HEK293 (cell line): ENCODE data around the gene FUOM.

Experiments
- CTCF ChIA-PET: fragments of 350-600 bp; formaldehyde crosslinking; extraction: SDS; loops from one replicate; lab custom pipeline; 2021; ENCODE audit warnings: antibody characterized with exemption; lab: Yijun Ruan, JAX
- POLR2A ChIA-PET: fragments of 300-600 bp; formaldehyde crosslinking; extraction: SDS; loops from one replicate; lab custom pipeline; 2020; ENCODE audit warnings: antibody characterized with exemption, inconsistent platforms; lab: Yijun Ruan, JAX
- H3K27ac ChIP-seq: fragments of 200-500 bp; sonication (Bioruptor generic); 2 replicates; pipeline ENCODE4 v1.5.1; 2014; ENCODE audit warnings: low read depth, low read length, control low read depth, inconsistent platforms; ENCODE audit errors: extremely low read depth
- H3K36me3 ChIP-seq, 2 experiments: fragments of 200-500 bp in 1 of 2; sonication (Bioruptor generic) in 1 of 2; 1 replicate in 1 of 2; 2 replicates in 1 of 2; pipeline ENCODE4 v1.5.1; 2014 to 2017; ENCODE audit warnings: inconsistent platforms in 2 of 2, low read length in 2 of 2; ENCODE audit not compliant: control insufficient read depth in 2 of 2, insufficient read depth in 1 of 2
- H3K4me1 ChIP-seq: fragments of 200-500 bp; sonication (Bioruptor generic); 2 replicates; pipeline ENCODE4 v1.5.1; 2014; ENCODE audit warnings: mild to moderate bottlenecking, low read length, inconsistent platforms; ENCODE audit not compliant: control insufficient read depth, insufficient read depth
- H3K4me3 ChIP-seq: 2 replicates; pipeline ENCODE4 v1.5.1; 2011; ENCODE audit warnings: low read depth, mild to moderate bottlenecking, control low read depth, low read length, moderate library complexity
- H3K9me3 ChIP-seq: fragments of 200-500 bp; sonication (Bioruptor generic); 2 replicates; pipeline ENCODE4 v1.5.1; 2014; ENCODE audit warnings: low read depth, low read length, inconsistent platforms; ENCODE audit not compliant: control insufficient read depth, insufficient read depth
- GLIS1 ChIP-seq: fragments of 450-650 bp; formaldehyde crosslinking; IDR thresholded peaks from 2 replicates; pipeline ENCODE4 v1.5.1; 2016; ENCODE audit warnings: missing biosample characterization, missing genetic modification characterization
- OSR2 ChIP-seq: fragments of 450-650 bp; formaldehyde crosslinking; IDR thresholded peaks from 2 replicates; pipeline ENCODE4 v1.5.1; 2016; ENCODE audit warnings: missing biosample characterization, missing genetic modification characterization
- PRDM1 ChIP-seq: fragments of 450-650 bp; formaldehyde crosslinking; IDR thresholded peaks from 2 replicates; pipeline ENCODE4; 2016; ENCODE audit warnings: missing biosample characterization, missing genetic modification characterization
- PRDM2 ChIP-seq: fragments of 450-650 bp; formaldehyde crosslinking; IDR thresholded peaks from 2 replicates; pipeline ENCODE4 v1.5.1; 2016; ENCODE audit warnings: missing biosample characterization, missing genetic modification characterization, borderline replicate concordance
- RBAK ChIP-seq: fragments of 450-650 bp; formaldehyde crosslinking; IDR thresholded peaks from 2 replicates; pipeline ENCODE4 v1.5.1; 2016; ENCODE audit warnings: missing biosample characterization, missing genetic modification characterization
- SALL2 ChIP-seq: fragments of 450-650 bp; formaldehyde crosslinking; IDR thresholded peaks from 2 replicates; pipeline ENCODE4 v1.5.0; 2017; ENCODE audit warnings: missing biosample characterization, mild to moderate bottlenecking, missing genetic modification characterization, borderline replicate concordance
- TRIM28 ChIP-seq: IDR thresholded peaks from 2 replicates; pipeline ENCODE4 v1.6.1; 2011; ENCODE audit warnings: low read length, control low read depth, borderline replicate concordance
- ZBTB6 ChIP-seq: fragments of 450-650 bp; formaldehyde crosslinking; IDR thresholded peaks from 2 replicates; pipeline ENCODE4 v1.5.1; 2017; ENCODE audit warnings: missing biosample characterization, missing genetic modification characterization
- ZEB2 ChIP-seq: fragments of 450-650 bp; formaldehyde crosslinking; IDR thresholded peaks from 2 replicates; pipeline ENCODE4 v1.5.1; 2016; ENCODE audit warnings: missing biosample characterization, missing genetic modification characterization
- ZFP41 ChIP-seq: fragments of 450-650 bp; formaldehyde crosslinking; IDR thresholded peaks from 2 replicates; pipeline ENCODE4 v1.5.1; 2016; ENCODE audit warnings: missing biosample characterization, missing genetic modification characterization, borderline replicate concordance
- ZNF114 ChIP-seq: fragments of 450-650 bp; formaldehyde crosslinking; IDR thresholded peaks from 2 replicates; pipeline ENCODE4 v1.5.0; 2017; ENCODE audit warnings: missing biosample characterization, missing genetic modification characterization
- ZNF16 ChIP-seq: fragments of 450-650 bp; formaldehyde crosslinking; IDR thresholded peaks from 2 replicates; pipeline ENCODE4 v1.5.1; 2016; ENCODE audit warnings: low read depth, missing biosample characterization, missing genetic modification characterization
- ZNF18 ChIP-seq: fragments of 450-650 bp; formaldehyde crosslinking; IDR thresholded peaks from 2 replicates; pipeline ENCODE4 v1.5.1; 2016; ENCODE audit warnings: missing biosample characterization, missing genetic modification characterization
- ZNF211 ChIP-seq: fragments of 450-650 bp; formaldehyde crosslinking; IDR thresholded peaks from 2 replicates; pipeline ENCODE4 v1.5.1; 2016; ENCODE audit warnings: low read depth, missing biosample characterization, missing genetic modification characterization
- ZNF221 ChIP-seq: fragments of 450-650 bp; formaldehyde crosslinking; IDR thresholded peaks from 2 replicates; pipeline ENCODE4 v1.5.1; 2017; ENCODE audit warnings: missing biosample characterization, missing genetic modification characterization, borderline replicate concordance
- ZNF223 ChIP-seq: fragments of 450-650 bp; formaldehyde crosslinking; IDR thresholded peaks from 2 replicates; pipeline ENCODE4 v1.5.1; 2016; ENCODE audit warnings: missing biosample characterization, missing genetic modification characterization
- ZNF24 ChIP-seq: fragments of 450-650 bp; formaldehyde crosslinking; IDR thresholded peaks from 2 replicates; pipeline ENCODE4 v1.5.1; 2016; ENCODE audit warnings: missing biosample characterization, missing genetic modification characterization
- ZNF341 ChIP-seq: fragments of 450-650 bp; formaldehyde crosslinking; IDR thresholded peaks from 2 replicates; pipeline ENCODE4; 2016; ENCODE audit warnings: low read depth, missing biosample characterization, missing genetic modification characterization
- ZNF37A ChIP-seq: fragments of 450-650 bp; IDR thresholded peaks from 2 replicates; pipeline ENCODE4 v1.5.1; 2018; ENCODE audit warnings: missing biosample characterization, missing genetic modification characterization
- ZNF404 ChIP-seq: fragments of 450-650 bp; formaldehyde crosslinking; IDR thresholded peaks from 2 replicates; pipeline ENCODE4 v1.5.1; 2017; ENCODE audit warnings: missing biosample characterization, missing genetic modification characterization
- ZNF416 ChIP-seq: fragments of 450-650 bp; formaldehyde crosslinking; IDR thresholded peaks from 2 replicates; pipeline ENCODE4 v1.5.1; 2016; ENCODE audit warnings: missing biosample characterization, missing genetic modification characterization
- ZNF423 ChIP-seq: fragments of 450-650 bp; formaldehyde crosslinking; IDR thresholded peaks from 2 replicates; pipeline ENCODE4 v1.5.1; 2016; ENCODE audit warnings: missing biosample characterization, missing genetic modification characterization
- ZNF549 ChIP-seq: fragments of 450-650 bp; IDR thresholded peaks from 2 replicates; pipeline ENCODE4 v1.5.1; 2018; ENCODE audit warnings: missing biosample characterization, missing genetic modification characterization, mild to moderate bottlenecking, inconsistent platforms, moderate library complexity
- ZNF580 ChIP-seq: fragments of 450-650 bp; formaldehyde crosslinking; IDR thresholded peaks from 2 replicates; pipeline ENCODE4 v1.5.1; 2016; ENCODE audit warnings: missing biosample characterization, missing genetic modification characterization
- ZSCAN4 ChIP-seq: fragments of 450-650 bp; formaldehyde crosslinking; IDR thresholded peaks from 2 replicates; pipeline ENCODE4 v1.5.1; 2017; ENCODE audit warnings: missing biosample characterization, missing genetic modification characterization

The FUOM gene

GRCh38 chr10:133401981-133402725, 44.3 kb upstream of the FUOM start:
- no peak for TF ChIP-seq GLIS1 (tag by site-specific recombination)
- no peak for TF ChIP-seq PRDM1 (tag by site-specific recombination)
- no peak for TF ChIP-seq RBAK (tag by site-specific recombination)
- no peak for TF ChIP-seq SALL2 (tag by site-specific recombination)
- no peak for TF ChIP-seq ZEB2 (tag by site-specific recombination)
- no peak for TF ChIP-seq ZNF549 (tag by site-specific recombination)
- TF ChIP-seq ZNF18: no peak
- TF ChIP-seq ZSCAN4 (tag by site-specific recombination): no peak
- no peak for TF ChIP-seq ZNF341 (tag by site-specific recombination)
- TF ChIP-seq OSR2 (tag by site-specific recombination): no peak
- TF ChIP-seq ZNF211 (tag by site-specific recombination): no peak
- no peak for TF ChIP-seq ZNF24 (tag by site-specific recombination)
- no peak for TF ChIP-seq ZNF404 (tag by site-specific recombination)
- TF ChIP-seq ZNF221: no peak
- TF ChIP-seq ZNF223 (tag by site-specific recombination): no peak
- no peak for TF ChIP-seq TRIM28
- TF ChIP-seq ZNF37A (tag by site-specific recombination): no peak
- no peak for TF ChIP-seq ZBTB6 (tag by site-specific recombination)
- TF ChIP-seq ZNF16 (tag by site-specific recombination): no peak
- peaks cover 39 to 90% of the 10 kb centered on the region in 2 experiments for H3K36me3 ChIP-seq
- no peaks in the 10 kb centered on the region for H3K9me3 ChIP-seq
- no peaks in the 10 kb centered on the region for H3K4me1 ChIP-seq
- no peak overlapping the region for H3K27ac ChIP-seq
- no peak overlapping the region for H3K4me3 ChIP-seq
- CTCF ChIA-PET: interaction anchor here (0.6 kb wide), 1 partner anchor 11 kb away, joined by 3 read pairs; no protein-coding TSS in a partner anchor
- POLR2A ChIA-PET: interaction anchor here (0.6 to 0.7 kb wide), 2 partner anchors 13 to 16 kb away, joined by 3 read pairs; no protein-coding TSS in a partner anchor

GRCh38 chr10:133401500-133401899, 43.7 kb upstream of the FUOM start:
- H3K4me3 ChIP-seq: no peak overlapping the region
- H3K9me3 ChIP-seq: no peaks in the 10 kb centered on the region
- peaks cover 33 to 92% of the 10 kb centered on the region in 2 experiments for H3K36me3 ChIP-seq
- no peaks in the 10 kb centered on the region for H3K4me1 ChIP-seq
- ChIA-PET POLR2A (interaction anchor here (0.6 to 0.7 kb wide), 2 partner anchors 13 to 17 kb away, joined by 3 read pairs; no protein-coding TSS in a partner anchor), CTCF (interaction anchor here (0.7 to 0.8 kb wide), 2 partner anchors 72 to 86 kb away, joined by 3 read pairs; no protein-coding TSS in a partner anchor)
- no peak overlapping the region for H3K27ac ChIP-seq
- no peak for TF ChIP-seq ZNF114 (tag by site-specific recombination)
- TF ChIP-seq PRDM2 (tag by site-specific recombination): no peak
- no peak for TF ChIP-seq ZNF423
- no peak for TF ChIP-seq ZFP41 (tag by site-specific recombination)
- TF ChIP-seq ZNF416 (tag by site-specific recombination): no peak
- TF ChIP-seq ZNF580 (tag by site-specific recombination): no peak
